HG02970 (cell line): ENCODE data around the gene TMPRSS6.

ENCODE experiments used
- ATAC-seq: cut with Tn5 transposase; IDR thresholded peaks from one replicate; pipeline ENCODE4 v1.9.1; 2021; ENCODE audit warnings: mild to moderate bottlenecking, moderate library complexity, moderate number of reproducible peaks; ENCODE audit not compliant: unreplicated experiment, low FRiP score

TMPRSS6 gene

DNA sequence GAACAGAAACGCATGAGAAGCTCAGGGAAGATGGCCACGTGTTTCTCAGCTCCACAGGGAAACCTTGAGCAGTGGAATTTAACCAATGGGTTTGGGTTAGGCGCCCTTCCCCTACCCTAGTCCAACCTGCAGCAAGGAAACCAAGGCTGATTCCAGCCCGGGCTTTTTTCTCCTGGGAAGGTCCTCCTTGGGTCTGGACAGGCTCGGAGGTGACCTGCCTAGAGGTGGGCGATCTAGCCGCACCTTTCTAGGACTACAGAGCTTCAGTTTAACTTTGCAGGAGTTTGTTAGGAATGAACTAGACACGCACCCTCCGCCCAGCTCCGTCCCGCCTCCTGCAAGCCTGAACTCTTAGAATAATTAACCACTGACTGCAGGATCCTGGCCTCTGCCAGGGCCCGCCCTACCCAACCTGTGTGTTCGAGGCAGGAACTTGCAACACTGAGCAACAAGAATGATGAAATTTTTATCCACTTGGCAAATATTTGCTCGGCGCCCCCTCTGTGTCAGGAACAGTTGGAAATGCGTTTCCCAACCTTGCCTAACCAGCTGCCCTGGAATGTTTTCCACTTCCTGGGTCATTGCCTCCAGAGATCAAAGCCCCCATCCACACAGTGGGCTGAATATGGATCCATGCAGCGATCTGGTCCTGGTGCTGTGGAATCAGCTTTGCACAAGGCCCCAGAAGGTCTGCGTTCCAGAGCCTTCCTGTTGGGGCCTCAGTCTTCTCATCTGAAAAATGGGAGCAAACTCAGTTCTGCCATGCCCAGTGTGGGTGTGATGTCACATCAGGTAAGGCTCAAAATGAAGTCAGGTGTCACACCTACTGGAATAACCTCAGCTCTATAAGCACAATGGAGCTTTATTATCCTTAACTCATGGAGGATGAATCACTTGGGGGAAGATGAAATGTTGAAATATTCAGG is 76.7 kb downstream of the TMPRSS6 start:
- ATAC-seq, result no peak

DNA sequence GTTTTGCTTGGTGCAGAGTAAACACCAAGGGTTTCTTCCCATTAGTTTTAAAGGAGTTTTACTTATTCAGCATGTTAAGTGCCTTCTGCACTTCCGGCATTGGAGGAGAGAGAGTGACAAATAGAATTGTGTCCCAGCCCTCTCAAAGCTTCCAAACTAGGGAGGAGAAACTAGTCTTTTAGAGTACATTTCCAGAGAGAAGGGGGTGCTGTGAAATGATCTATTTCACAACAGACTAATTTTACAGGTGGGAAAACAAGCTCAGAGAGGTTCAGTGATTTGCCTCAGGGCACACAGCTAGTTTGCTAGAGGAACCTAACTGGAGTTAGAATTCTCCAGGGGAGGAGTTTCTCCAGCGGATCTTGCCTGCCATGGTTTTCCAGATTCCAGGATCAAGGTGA is 77.4 kb downstream of the TMPRSS6 start:
- no peak for ATAC-seq

DNA sequence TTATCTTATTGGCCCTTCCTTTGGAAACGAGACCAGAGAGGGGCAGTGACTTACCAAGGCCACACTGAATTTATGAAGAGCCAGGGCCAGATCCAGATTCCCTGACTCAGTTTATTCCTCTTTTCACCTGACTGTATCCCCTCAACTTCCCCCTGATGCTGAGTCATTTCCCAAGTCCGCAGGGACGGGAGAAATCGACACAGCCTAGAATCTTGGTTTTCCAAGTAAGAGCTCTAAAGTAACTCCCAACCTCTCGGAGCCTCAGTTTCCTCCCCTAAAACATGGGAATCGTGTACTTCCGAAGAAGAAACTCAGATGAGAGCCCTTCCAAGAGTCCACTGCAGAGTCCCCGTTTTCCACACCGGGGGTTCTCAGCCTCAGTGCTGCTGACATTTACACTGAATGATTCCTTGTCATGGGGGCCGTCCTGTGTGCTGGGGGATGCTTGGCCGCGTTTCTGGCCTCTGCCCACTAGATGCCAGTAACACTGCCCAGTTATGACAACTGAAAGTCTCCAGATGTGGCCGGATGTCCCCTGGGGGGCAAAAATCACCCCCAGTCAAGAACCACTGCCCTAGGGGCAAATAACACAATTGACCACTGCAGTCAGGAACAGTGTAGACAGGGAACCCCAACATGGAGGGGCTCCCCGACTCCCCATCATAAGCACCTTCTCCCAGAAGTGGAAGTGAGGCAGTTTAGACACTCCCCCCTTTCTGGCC is 78.8 kb downstream of the TMPRSS6 start:
- no peak for ATAC-seq

DNA sequence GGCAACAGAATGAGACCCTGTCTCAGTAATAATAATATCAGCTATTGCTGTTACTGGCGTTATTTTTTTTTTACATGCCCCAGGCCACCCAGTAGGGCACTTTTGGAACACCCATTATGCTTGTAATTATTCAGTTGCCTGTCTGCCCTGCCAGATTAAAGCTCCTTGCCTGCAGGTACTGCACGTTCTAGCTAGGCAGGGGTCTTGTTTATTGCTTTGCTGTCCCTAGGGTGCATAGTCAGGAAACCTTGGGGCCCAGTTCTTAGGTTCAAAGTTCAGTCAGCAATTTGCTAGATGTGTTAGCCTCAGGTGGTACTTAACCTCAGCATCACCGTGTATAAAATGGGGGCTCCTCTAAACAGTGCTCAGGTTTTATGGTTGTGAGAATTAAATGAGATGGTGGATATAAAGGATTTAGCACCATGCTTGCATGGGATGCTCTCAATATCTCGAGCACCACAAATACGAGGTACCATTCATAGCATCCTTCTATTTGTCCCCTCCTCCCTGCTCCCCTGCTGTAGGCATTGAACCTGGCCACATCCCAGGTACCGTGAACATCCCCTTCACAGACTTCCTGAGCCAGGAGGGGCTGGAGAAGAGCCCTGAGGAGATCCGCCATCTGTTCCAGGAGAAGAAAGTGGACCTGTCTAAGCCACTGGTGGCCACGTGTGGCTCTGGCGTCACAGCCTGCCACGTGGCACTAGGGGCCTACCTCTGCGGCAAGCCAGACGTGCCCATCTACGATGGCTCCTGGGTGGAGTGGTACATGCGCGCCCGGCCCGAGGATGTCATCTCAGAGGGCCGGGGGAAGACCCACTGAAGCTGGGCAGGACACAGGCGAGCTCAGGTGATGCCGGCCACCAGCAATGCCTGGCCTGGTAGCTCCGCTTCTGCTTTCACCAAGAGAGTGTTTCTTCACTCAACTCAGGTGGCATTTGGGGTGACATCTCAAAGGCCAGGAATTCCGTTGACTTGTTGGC is 80.5 kb downstream of the TMPRSS6 start:
- no peak for ATAC-seq

DNA sequence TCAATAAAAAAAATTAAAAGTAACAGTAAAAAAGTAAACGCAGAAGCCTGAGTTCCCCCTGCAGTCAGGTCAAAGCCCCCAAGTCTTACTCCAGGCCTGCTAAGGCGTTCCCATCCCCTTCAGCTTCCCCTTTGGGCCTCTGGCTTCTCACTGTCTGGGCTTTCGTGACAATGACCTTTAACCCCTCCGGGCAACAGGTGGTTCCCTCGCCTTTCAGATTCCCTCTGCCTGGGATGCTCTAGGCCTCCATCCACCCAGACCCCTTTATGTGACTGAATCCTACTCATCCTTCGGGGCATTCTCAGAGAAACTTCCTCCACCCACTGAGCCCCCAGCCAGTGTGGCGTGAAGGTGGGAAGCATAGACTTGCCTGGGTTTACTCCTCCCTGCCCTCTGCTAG is 82.0 kb downstream of the TMPRSS6 start:
- ATAC-seq, result no peak

DNA sequence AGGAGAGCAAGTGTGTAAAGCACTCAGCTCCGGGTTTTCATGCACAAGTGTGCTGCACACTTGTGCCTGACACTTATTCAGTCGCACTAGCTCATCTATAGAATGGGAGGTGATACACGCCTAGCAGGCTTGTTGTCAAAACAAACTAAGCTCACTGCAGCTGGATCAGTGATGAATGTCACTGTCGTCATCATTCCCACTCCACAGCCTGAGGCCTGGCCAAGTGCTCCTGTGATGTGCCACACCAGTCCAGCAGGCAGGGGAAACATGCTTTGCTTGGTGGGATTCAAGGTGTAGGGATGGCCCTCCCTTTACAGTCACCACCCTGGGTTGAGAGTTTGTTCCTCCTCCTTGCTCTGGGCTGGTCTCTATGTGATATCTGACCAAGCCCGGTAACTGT is 83.2 kb downstream of the TMPRSS6 start:
- no peak for ATAC-seq

DNA sequence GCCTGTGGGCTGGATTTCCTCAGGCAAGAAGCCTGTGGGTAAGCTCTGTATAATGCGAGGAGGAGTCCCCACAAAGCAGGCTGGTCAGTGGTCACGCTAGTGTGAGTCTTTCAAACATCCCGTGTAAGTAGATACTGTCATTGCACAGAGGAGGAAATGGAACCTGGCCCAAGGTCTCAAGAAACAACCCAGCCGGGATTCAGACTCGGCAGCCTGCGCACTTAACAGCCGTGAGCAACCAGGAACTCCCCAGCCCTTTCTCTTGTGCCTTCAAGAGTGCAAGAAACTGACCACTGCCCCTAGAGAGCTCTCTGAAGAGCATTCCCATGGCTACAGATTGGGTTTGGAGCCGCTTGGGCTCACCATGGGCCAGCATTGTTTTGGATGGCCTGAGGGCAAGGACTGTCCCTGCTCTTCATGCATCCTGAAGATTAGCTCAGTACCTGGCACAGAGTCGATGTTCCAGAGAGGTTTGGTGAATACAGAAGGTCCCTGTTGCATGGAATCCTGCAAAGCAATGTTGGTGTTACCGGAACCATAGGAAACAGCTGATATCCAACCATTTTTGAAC is 83.9 kb downstream of the TMPRSS6 start:
- no peak for ATAC-seq

DNA sequence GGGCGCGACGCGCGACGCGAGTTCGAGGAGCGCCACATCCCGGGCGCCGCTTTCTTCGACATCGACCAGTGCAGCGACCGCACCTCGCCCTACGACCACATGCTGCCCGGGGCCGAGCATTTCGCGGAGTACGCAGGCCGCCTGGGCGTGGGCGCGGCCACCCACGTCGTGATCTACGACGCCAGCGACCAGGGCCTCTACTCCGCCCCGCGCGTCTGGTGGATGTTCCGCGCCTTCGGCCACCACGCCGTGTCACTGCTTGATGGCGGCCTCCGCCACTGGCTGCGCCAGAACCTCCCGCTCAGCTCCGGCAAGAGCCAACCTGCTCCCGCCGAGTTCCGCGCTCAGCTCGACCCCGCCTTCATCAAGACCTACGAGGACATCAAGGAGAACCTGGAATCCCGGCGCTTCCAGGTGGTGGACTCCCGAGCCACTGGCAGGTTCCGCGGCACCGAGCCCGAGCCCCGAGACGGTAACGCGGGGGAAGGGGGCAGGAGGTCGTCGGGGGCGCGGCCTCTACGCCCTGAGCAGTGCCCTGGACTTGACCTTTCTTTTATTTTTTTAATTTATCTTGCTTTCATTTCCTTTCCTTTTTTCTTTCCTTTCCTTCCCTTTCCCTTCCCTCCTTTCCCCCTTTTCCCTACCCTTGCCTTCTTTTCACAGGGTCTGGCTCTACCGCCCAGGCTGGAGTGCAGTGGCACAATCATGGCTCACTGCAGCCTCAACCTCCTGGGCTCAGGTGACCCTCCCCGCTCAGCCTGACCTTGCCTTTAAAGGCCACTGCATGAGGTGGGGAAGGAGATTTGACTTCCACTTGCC is 85.0 kb downstream of the TMPRSS6 start:
- ATAC-seq, result no peak

DNA sequence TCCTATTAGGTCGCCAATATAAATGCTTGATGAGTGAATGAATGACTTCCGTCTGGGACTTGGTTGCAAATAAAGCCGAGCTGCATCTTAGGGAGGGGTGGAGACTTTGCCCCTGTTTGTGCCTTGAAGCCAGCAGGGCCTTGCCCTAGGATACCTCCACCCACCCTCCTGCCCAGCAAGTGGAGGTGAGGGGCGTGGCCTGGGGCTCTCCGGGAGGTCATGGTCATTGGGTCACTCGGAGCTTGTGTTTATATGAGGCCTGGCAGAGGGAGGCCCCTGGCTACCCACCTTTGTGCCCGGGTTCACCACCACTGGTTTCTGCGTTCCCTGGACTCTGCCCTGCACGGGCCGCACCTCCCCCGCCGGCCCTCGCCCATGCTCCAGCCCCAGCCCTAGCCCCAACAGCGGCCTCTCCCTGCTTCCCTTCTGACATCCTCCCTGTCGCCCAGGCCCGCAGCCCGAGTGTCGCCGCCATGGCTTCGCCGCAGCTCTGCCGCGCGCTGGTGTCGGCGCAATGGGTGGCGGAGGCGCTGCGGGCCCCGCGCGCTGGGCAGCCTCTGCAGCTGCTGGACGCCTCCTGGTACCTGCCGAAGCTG is 85.7 kb downstream of the TMPRSS6 start:
- ATAC-seq, result no peak

DNA sequence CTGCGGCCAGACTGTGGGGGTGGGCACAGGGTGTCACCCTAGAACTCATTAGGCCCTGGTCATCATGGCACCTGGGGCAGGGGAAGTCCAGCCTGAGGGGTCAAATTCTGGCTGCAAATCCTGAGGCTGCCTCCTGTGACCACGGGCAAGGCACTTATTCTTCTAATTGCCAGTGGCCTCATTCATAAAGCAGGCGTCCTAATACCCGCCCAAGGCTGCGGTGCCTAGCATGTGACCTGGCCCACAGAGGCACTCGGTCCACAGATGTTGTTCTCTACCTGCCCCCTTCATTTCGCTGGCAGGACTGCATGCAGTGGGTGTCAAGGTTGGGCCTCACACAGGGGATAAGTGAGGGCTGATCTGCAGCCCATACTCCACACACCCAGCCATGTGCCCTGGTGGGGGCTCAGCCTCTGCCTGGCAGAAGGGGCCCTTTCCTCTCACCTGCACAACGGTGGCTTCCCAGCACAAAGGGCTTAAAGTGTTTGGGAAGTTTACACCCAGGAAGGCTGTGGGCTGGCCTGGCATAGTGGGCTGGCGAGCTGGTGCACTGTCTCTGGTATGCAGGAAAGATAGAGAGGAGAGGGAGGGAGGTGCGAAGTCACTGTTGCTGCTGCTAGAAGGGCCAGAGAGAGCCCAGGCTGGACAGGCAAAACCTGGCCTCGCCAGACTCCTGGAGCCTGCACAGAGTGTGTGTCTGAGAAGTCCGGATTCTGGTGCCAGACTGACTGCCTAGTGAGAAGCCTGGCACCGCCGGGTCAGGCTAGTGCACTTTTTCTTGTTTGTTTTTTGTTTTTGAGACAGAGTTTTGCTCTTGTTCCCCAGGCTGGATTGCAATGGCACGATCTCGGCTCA is 86.8 kb downstream of the TMPRSS6 start:
- no peak for ATAC-seq

DNA sequence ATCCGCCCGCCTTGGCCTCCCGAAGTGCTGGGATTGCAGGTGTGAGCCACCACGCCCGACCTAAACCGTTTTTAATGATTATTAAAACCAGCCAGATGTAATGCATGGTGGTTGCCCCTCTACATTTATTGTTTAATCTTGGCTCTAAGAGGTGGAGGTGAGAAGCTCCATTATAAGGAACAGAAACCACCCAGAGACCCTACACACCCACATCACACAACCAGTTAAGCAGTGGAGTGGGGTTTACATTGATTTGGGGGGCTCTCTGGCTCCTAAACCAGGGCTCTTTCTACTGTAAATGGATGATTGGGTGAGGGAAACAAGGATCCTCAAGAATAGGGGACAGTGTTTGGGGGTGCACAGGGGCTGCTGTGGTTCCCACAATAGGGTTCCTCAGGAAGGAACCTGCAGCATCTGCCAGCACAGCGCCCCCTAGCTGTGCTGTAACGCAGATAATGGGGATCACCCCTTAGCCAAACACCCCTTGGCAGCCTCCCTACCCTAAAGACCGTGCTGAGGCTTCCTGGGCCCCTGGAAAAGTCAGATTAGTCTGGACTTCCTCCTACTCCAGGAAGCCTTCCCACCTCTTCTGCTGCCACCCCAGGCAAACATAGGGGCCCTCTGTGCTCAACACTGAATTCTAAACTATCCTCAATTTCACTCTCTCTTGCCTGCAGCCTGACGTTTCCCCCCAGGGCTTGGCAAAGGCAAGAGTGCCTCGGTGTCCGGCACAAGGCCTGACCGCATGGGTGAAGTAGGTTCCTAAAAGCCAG is 87.6 kb downstream of the TMPRSS6 start:
- no peak for ATAC-seq

DNA sequence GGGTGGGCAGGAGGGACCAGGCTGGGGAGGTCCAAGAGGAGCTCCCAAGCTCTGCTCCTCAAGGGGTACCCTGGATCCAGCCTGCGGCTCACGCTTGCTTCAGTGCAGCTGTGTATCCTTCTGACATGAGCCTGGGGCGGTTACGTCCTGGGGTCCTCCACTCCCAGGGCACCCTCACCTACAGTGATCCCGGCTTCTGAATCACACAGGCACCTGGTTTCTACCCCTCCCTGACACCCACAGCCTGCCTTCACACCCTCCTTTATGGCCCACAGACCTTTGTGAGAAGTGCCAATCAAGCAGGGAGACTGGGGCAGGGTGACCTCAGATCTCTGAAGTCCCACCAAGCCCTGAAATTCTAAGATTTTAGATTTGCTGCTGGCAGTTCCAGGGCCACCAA is 88.5 kb downstream of the TMPRSS6 start:
- ATAC-seq, result no peak

DNA sequence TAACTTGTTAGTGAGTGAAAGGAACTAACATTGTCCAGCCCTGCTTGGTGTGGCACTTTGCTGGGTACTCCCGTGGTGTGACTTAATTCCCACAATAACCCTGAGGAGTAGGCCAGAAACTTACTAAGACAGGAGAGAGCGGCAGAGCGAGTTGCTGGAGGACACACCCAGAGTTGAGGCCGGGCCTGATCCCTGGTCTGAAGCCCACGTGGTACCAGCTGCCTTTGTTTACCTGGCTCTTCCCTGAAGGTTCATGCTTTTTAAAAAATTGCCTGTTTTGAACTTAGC is 89.4 kb downstream of the TMPRSS6 start:
- peak; percentile 22 for ATAC-seq

DNA sequence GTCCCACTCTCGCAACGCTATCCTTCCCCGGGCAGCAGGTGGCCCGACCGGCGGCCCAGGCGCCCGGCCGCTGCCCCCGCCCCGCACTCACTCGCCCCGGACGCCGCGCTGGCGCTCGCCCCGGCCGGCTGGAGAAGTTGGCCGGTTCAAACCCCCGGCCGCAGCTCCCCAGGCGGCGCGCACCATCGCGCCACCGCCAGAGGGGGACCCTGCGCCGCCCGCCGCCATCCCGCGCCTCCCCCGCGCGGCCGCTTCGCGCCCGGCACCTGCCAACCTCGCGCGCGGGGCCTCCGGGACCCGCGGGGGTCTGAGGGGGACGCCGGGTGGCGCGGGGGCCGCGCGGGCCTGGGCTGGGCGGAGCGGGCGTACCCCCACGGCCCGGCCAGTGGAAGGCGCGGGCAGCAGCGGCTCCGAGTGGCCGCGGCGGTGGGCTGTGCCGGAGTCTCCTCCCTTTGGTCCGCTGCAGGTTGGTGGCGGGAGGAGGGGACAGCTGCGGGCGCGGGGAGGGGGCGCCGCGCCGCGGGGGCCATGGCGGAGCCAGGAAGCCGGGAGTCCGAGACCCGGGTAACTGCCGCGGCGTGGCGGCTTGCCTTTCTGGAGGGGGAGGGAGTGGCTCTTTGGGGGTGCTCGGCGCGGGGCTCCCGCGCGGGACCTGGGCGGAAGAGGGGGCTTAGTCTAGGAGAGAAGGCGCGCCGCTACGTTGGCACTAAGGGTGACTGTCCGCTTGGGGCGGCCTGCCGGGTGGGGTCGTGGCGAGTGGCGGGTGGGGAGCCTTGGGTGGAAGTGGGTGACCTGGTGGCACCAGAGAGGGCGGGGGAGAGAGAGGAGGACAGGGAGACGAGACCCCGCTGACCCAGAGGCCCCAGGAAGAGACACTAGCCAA is 90.0 kb downstream of the TMPRSS6 start, which contains the start of the genes MPST and TST:
TSS of gene MPST (plus strand) at position 434 of the 883 bp plus-strand sequence. CDS start at position 529, 95 bp downstream.
TSS of gene TST (minus strand) at position 139 of the 883 bp plus-strand sequence. CDS start 715 bp downstream, outside the sequence.
- peak; percentile 50 for ATAC-seq

DNA sequence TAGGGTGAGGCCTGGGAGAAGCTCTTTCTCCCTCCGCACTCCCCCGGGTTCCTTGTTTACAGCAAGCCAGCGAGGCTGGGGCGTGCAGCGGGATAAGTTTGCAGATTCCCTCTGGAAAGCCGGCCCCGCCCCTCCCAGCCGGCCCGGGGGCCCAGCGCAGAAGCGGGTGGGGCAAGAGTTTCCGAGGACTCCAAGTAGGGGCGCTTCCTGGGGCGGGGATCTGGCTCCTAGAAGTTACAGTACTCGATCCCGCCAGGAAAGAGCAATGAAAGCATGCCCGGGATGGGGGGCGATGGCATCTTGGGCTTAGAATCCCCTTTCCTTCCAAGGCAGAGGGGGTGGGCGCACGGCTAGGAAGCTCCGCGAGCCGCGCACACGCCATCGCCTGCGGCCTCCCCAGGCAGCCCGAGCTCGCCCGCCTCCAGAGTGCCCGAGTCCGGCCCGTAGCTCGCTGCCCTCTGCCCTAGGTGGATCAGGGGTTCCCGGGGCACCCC is 90.7 kb downstream of the TMPRSS6 start:
- ATAC-seq, result peak; percentile 13
